Chondrocyte (in vitro differentiated cells): Measurements from ENCODE around the gene SIM2. TPM values are rescaled to one million over a fixed set of nuclear protein-coding genes. Genes with fewer than 3 reads are reported as not detected.

Experiments used
- DNase-seq: peaks from one replicate; pipeline ENCODE4 v3.0.0; 2021; ENCODE audit warnings: mixed read lengths, low spot score
- H3K27ac Mint-ChIP-seq: one replicate; pipeline ENCODE4 v1.8.0; 2021; ENCODE audit warnings: mild to moderate bottlenecking, moderate library complexity, mixed read lengths; ENCODE audit not compliant: unreplicated experiment
- H3K27me3 Mint-ChIP-seq: 2 replicates; pipeline ENCODE4 v1.8.0; 2021; ENCODE audit warnings: low read depth, mixed read lengths
- H3K36me3 Mint-ChIP-seq: 2 replicates; pipeline ENCODE4 v1.8.0; 2021; ENCODE audit warnings: low read depth, mixed read lengths
- H3K4me1 Mint-ChIP-seq: 2 replicates; pipeline ENCODE4 v1.8.0; 2021; ENCODE audit warnings: low read depth, mild to moderate bottlenecking, mixed read lengths
- H3K4me3 Mint-ChIP-seq: one replicate; pipeline ENCODE4 v1.8.0; 2021; ENCODE audit warnings: mild to moderate bottlenecking, moderate library complexity, mixed read lengths; ENCODE audit not compliant: unreplicated experiment
- H3K9me3 Mint-ChIP-seq: 2 replicates; pipeline ENCODE4 v1.8.0; 2021; ENCODE audit warnings: low read depth, mixed read lengths
- total RNA-seq: library from RNA; stranded (reverse); gene quantifications from 3 replicates; pipeline ENCODE4 v1.2.1, GENCODE V29; 2021
- TF ChIP-seq, protein P1 (sequence below): fragments of 200-600 bp; sonication (generic); IDR thresholded peaks from 2 replicates; pipeline ENCODE4 v1.5.0; 2021; ENCODE audit warnings: antibody characterized with exemption, mild to moderate bottlenecking, moderate library complexity

SIM2 gene
- total RNA-seq, 1 donor from 2014 or later = 0.60 TPM

DNA sequence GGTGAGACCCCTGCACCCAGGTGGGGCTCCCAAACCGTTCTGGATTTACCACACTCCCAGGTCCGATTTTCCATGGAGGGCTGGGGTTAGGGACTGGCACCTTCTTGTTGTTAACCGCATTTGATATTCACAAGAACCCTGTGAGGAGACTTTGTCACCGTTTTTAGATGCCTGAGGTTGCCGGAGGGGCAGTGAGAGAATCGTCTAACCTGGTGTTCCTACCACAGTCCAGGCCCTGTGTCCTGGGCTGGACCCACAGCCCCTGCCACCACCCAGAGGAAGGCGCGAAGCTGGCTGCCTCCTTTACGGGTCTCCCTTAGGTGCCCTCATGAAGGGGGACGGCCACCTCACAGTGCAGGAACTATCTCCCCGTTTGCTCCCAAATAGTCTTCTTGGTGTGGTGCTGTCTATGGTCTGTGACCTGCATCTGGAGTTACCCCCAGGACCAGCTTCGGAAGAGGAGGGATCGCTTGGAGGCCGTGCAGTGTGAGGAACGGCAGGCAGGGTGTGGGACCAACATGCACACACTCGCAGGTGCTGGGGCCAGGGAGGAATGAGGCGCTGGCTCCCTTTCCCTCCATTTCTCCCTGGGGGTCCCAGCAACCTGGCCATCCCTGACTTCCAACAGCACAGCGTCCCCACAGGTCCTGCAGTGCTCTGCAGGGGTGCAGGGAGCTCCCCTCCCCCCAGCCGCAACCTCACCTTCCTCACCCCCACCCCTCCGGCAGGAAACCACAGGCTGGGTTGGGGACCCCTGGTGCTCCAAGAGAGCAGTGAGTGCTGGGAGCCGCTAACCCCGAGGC, 7.0 kb downstream of the SIM2 start:
- H3K27ac Mint-ChIP-seq = no peak overlapping the region
- peaks cover 78% of the 10 kb centered on the region for H3K27me3 Mint-ChIP-seq
- peaks cover 2% of the 10 kb centered on the region for H3K36me3 Mint-ChIP-seq
- no peaks in the 10 kb centered on the region for H3K9me3 Mint-ChIP-seq
- no peak for DNase-seq
- H3K4me1 Mint-ChIP-seq = peaks cover 27% of the 10 kb centered on the region
- TF ChIP-seq, protein P1, sequence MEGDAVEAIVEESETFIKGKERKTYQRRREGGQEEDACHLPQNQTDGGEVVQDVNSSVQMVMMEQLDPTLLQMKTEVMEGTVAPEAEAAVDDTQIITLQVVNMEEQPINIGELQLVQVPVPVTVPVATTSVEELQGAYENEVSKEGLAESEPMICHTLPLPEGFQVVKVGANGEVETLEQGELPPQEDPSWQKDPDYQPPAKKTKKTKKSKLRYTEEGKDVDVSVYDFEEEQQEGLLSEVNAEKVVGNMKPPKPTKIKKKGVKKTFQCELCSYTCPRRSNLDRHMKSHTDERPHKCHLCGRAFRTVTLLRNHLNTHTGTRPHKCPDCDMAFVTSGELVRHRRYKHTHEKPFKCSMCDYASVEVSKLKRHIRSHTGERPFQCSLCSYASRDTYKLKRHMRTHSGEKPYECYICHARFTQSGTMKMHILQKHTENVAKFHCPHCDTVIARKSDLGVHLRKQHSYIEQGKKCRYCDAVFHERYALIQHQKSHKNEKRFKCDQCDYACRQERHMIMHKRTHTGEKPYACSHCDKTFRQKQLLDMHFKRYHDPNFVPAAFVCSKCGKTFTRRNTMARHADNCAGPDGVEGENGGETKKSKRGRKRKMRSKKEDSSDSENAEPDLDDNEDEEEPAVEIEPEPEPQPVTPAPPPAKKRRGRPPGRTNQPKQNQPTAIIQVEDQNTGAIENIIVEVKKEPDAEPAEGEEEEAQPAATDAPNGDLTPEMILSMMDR = peak; percentile 59
- no peak overlapping the region for H3K4me3 Mint-ChIP-seq

DNA sequence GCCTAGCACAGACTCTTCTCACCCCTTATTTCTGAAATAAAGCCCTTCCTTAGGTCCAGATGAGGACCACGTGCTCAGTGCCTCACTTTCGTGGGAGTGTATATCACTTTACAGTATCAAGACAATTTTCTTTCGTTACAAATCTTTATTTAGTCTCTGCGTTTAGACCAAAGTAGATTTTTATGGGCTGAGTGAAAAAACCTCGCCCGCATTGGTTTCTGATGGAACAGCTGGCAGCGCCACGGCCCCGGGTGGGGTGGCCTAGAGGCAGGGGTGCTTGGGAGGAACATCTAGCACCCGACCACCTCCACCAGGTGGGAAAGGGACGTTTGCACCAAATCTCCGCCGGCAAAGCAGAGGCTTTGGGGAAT, 7.6 kb downstream of the SIM2 start:
- H3K27me3 Mint-ChIP-seq = peaks cover 81% of the 10 kb centered on the region
- H3K9me3 Mint-ChIP-seq = no peaks in the 10 kb centered on the region
- no peak for DNase-seq
- peaks cover 2% of the 10 kb centered on the region for H3K36me3 Mint-ChIP-seq
- H3K4me1 Mint-ChIP-seq = peaks cover 26% of the 10 kb centered on the region
- no peak overlapping the region for H3K27ac Mint-ChIP-seq
- H3K4me3 Mint-ChIP-seq = no peak overlapping the region
- TF ChIP-seq, protein P1 = peak; percentile 9

DNA sequence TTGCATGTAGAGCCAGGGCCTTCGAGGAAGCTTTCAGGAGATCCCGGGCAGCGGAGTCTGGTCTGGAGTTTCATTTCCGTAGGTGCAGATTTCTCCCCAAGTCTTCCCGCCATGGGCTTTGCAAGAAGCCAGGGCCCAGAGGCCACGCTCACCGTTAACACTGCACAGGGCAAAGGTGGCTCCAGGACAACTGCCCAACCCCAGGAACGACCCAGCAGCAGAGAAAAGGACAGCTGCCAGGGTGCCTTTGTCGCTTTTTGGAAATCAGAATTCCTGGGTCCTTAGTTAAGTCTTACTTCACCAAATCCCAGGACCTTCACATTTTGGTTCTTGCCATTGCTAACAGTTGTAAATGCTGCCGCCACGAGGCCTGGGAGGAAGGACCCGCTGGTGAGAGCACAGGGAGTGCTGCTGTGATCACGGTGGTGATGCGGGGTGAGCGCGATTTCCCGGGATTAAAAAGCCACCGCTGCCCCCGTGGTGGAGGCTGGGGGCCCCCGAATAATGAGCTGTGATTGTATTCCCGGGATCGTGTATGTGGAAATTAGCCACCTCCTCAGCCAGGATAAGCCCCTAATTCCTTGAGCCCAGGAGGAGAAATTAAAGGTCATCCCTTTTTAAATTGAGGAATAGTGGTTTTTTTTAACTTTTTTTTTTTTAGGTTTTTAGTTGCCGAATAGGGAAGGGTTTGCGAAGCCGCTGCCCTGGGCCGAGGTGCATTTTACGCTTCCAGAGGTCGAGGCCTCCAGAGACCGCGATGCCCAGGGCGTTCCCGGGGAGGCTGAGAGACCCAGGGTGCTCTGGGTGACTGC, 8.2 kb downstream of the SIM2 start:
- peaks cover 22% of the 10 kb centered on the region for H3K4me1 Mint-ChIP-seq
- no peaks in the 10 kb centered on the region for H3K9me3 Mint-ChIP-seq
- no peak overlapping the region for H3K27ac Mint-ChIP-seq
- DNase-seq = no peak
- H3K27me3 Mint-ChIP-seq = peaks cover 79% of the 10 kb centered on the region
- no peaks in the 10 kb centered on the region for H3K36me3 Mint-ChIP-seq
- TF ChIP-seq, protein P1 = peak; percentile 64
- no peak overlapping the region for H3K4me3 Mint-ChIP-seq

DNA sequence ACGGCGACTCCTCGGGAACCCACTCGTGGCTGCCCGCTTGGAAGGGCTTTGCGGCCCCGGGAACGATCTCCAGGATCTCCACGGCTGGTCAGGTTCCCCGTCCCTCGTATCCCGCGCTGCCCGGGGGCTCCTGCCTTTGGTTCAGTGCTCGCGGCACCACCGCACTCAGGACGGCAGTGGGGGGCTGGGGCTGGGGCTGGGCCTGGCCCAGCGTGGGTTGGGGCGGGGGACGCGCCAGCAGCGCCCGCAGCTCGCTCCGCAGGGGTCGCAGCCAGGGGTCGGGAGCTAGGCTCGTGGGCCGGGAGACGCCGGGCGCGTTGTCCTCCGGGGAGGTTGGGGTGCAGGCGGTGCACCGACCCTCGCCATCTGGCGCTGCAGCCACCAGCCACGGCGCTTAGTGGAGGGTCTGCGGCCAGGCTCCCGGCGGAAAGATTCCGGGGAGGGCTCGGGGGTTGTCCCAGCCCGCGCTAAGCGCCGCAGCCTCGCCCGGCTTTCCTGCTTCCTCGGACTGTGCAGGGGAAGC, 8.9 kb downstream of the SIM2 start:
- no peaks in the 10 kb centered on the region for H3K36me3 Mint-ChIP-seq
- H3K27me3 Mint-ChIP-seq = peaks cover 79% of the 10 kb centered on the region
- no peaks in the 10 kb centered on the region for H3K9me3 Mint-ChIP-seq
- peaks cover 22% of the 10 kb centered on the region for H3K4me1 Mint-ChIP-seq
- no peak for DNase-seq
- TF ChIP-seq, protein P1 = no peak
- H3K4me3 Mint-ChIP-seq = peak overlapping the region; percentile 41
- no peak overlapping the region for H3K27ac Mint-ChIP-seq

DNA sequence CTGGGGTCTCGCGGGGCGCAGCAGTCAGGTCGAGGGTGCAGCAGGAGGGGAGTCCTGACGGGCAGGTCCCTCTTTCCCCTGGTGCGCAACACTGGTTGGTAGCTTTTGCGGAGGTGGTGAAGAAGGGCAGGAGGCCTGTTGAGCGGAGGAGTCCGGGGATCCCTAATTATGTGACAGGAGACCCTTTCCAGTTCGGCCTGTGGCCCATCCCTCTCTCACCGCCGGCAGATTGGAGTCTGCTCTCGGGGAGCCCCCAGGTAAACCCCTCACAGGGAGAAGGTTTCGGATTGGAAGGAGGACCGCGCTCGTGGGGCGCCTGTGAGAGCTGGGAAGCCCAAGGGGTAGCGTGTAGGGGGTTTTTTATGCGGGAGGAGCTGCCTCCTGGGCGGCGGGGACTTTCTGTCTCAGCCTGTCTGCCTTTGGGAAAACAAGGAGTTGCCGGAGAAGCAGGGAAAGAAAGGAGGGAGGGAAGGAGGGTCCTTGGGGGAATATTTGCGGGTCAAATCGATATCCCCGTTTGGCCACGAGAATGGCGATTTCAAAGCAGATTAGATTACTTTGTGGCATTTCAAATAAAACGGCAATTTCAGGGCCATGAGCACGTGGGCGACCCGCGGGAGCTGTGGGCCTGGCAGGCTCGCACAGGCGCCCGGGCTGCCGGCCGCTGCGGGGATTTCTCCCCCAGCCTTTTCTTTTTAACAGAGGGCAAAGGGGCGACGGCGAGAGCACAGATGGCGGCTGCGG, 9.5 kb downstream of the SIM2 start:
- TF ChIP-seq, protein P1 = no peak
- Mint-ChIP-seq H3K4me3 (peak overlapping the region; percentile 41), H3K4me1 (peaks cover 22% of the 10 kb centered on the region), H3K9me3 (no peaks in the 10 kb centered on the region), H3K27me3 (peaks cover 79% of the 10 kb centered on the region), H3K36me3 (no peaks in the 10 kb centered on the region), H3K27ac (no peak overlapping the region)
- DNase-seq = no peak
